Measurements from ENCODE around the gene EPS8L1.
A peak's percentile ranks its signal among the peaks of the same experiment; 100 is the strongest.

Gene EPS8L1

GRCh38 chr19:55066107-55066709 is 9.5 kb upstream of the EPS8L1 start:
- TF ChIP-seq CTCF (IDR thresholded peaks at IDR 0.05; ENCODE audit: control insufficient read depth, extremely low read depth, insufficient read depth) = no peak
- no peak overlapping the region for H3K4me3 ChIP-seq (ENCODE audit: low read depth, low read length)
- DNase-seq (ENCODE audit: low read depth) = no peak

GRCh38 chr19:55067869-55068268 is 7.8 kb upstream of the EPS8L1 start:
- TF ChIP-seq CTCF (IDR thresholded peaks at IDR 0.05; ENCODE audit: control insufficient read depth, extremely low read depth, insufficient read depth) = no peak
- no peak for DNase-seq (ENCODE audit: low read depth)
- H3K4me3 ChIP-seq (ENCODE audit: low read depth, low read length) = no peak overlapping the region

GRCh38 chr19:55068950-55069864 is 6.5 kb upstream of the EPS8L1 start:
- no peak for DNase-seq (ENCODE audit: low read depth)
- H3K4me3 ChIP-seq (ENCODE audit: low read depth, low read length) = peak overlapping the region; percentile 45
- peak; percentile 13; the same call in 1 of the 2 replicates for TF ChIP-seq CTCF (IDR thresholded peaks at IDR 0.05; ENCODE audit: control insufficient read depth, extremely low read depth, insufficient read depth)

- TF ChIP-seq CTCF (IDR thresholded peaks at IDR 0.05; ENCODE audit: control insufficient read depth, extremely low read depth, insufficient read depth) = no peak
- peak overlapping the region; percentile 45 for H3K4me3 ChIP-seq (ENCODE audit: low read depth, low read length)
- DNase-seq (ENCODE audit: low read depth) = no peak
These were observed 5.8 kb upstream of the EPS8L1 start for GRCh38 chr19:55069865-55070197.

GRCh38 chr19:55070466-55071128 is 5.1 kb upstream of the EPS8L1 start:
- DNase-seq (ENCODE audit: low read depth) = no peak
- TF ChIP-seq CTCF (IDR thresholded peaks at IDR 0.05; ENCODE audit: control insufficient read depth, extremely low read depth, insufficient read depth) = no peak
- H3K4me3 ChIP-seq (ENCODE audit: low read depth, low read length) = no peak overlapping the region

GRCh38 chr19:55071129-55071502 is 4.6 kb upstream of the EPS8L1 start:
- no peak overlapping the region for H3K4me3 ChIP-seq (ENCODE audit: low read depth, low read length)
- no peak for DNase-seq (ENCODE audit: low read depth)
- TF ChIP-seq CTCF (IDR thresholded peaks at IDR 0.05; ENCODE audit: control insufficient read depth, extremely low read depth, insufficient read depth) = no peak

All from LNCaP clone FGC (cell line).